Stimulated activated CD8-positive, alpha-beta memory T cell treated with anti-CD3 and anti-CD28 coated beads, Interleukin-7, amount 100 ng/mL, for 48 hours (primary cell): ENCODE measurements around the gene PABPN1L.

Experiments
- DNase-seq, 2 donors: peaks; one replicate each; pipeline ENCODE4 v3.0.0-alpha.2; 2020; ENCODE audit warnings: low read depth in 1 of 2; ENCODE audit errors: extremely low read depth in 1 of 2

PABPN1L gene

DNA sequence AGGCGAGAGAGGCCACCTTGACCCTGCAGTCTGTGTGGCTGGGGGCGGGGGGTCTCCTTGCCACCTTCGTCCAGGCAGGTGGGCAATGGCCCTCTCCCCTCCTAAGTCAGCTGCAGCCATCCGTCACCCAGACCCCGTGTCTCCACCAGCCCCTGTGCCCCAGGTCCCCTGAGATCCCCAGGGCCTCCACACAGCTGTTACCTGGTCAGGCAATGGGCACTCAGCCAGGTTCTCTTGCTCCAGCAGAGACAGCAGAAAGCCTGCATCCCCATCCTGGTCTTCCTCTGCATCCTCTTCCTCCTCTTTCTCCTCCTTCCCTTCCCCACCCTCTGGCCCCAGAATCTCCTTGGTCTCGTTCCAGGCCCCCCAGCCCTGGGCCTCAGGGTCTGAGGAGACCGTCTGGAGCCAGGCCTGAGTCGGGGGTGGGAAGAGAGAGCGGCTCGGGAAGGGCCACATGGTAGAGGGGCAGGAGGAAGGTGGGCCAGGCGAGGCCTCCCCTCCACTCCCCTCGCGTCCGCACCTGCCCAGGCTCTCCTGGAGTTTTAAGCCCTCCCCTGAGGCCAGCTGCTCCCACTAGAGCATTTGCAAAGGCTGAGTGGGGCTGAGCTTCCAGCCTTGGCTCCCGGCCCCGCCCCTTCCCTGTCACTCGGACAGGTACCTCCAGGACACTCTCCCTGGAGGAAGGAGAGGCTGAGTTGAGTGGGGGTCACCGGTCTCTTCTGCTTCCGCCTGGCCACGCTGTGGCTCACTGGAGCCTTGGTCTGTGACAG lies at the start of gene PABPN1L:
Gene PABPN1L (minus strand): TSS at position 510 of the 770 bp plus-strand sequence. CDS start 54 bp downstream, at position 456.
- DNase-seq: no peak

GRCh38 chr16:88915639-88916327 lies 49.3 kb upstream of the PABPN1L start:
- DNase-seq: no peak

GRCh38 chr16:88914750-88915368 lies 48.4 kb upstream of the PABPN1L start:
- DNase-seq: no peak

DNA sequence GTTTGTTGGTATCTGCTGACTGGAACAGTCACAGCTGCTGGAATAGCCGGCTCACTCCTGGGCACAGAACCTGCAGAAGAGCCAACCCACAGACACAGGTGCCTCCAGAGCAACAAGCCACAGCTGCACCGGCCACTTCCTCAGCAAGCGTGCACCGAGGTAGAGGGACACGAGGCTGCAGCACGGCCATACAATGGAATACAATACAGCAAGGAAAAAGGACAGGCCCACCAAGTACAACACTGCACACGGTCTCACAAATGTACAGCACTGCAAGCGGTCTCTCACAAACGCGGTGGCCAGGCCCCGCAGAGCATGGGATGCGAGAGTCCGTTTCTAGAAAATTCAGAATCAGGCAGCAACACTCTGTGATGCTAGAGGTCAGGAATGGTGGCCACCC lies 47.4 kb upstream of the PABPN1L start:
- DNase-seq: no peak

- DNase-seq: no peak
These were observed 46.6 kb upstream of the PABPN1L start for GRCh38 chr16:88913001-88913612.

- no peak for DNase-seq
These were observed 46.1 kb upstream of the PABPN1L start for GRCh38 chr16:88912556-88912955.

- DNase-seq: no peak
These were observed 45.5 kb upstream of the PABPN1L start for GRCh38 chr16:88911946-88912310.

GRCh38 chr16:88911136-88911945 lies 44.9 kb upstream of the PABPN1L start:
- no peak for DNase-seq

- no peak for DNase-seq
These were observed 44.0 kb upstream of the PABPN1L start for GRCh38 chr16:88910284-88911135.

DNA sequence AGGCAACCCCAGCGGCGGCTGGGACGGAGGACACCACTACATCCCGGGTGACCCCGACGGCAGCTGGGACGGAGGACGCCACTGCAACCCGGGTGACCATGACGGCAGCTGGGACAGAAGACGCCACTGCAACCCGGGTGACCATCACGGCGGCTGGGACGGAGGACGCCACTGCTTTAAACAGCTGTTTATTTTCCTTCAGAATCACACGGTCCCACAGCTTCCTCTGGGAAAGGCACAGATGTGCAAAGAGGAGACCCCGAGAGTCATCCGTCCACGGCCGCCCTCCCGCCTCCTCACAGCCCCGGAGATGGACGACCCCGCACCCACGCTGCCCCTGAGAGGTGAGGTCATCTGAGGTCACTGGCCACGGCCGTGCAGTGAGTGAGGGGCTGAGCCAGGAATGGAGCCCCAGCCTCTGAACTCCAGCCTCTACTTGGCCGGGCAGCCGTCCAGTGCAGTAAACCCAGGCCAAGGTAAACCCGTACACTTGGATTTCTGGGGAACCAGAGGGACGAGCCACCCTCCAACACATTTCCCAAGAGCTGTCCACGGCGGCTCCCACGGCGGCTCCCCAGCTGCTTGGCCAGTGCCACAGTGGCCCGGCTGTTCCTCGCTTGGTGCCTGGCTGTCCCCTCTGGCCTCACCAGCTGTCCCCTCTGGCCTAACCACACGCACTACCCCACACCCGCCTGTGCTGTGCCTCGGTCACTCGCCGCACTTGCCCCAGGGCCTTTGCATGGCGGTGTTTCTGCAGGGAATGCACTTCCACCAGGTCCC lies 43.2 kb upstream of the PABPN1L start:
- no peak for DNase-seq

GRCh38 chr16:88908307-88908706 lies 41.8 kb upstream of the PABPN1L start:
- no peak for DNase-seq

- DNase-seq: no peak
These were observed 41.3 kb upstream of the PABPN1L start for GRCh38 chr16:88907768-88908167.

DNA sequence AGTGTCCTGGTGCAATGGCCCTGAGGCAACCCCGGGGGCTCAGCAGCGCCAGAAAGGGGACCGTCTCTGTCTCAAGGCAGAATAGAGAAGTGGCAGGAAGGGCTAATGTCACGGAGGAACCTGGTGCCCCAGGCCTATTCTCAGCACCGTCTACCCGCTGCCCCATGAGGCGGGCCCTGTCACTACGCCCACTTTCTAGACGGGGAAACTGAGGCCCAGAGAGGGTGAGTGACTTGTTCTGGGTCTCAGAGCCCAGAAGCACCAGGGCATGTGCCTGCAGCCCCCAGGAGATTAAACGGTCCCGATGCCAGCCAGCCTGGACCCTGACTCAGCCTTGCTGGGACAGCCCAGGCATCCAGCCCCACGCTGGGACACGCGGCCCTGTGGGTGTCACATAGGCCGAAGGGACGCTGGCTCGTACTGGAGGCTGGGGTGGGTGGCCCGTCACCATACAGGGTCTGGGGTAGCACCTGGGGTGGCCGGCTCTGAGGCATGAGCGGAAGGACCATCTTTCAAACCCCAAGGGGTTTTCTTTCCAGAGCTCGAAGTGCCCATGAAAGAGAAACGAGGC lies 40.2 kb upstream of the PABPN1L start:
- no peak for DNase-seq

DNA sequence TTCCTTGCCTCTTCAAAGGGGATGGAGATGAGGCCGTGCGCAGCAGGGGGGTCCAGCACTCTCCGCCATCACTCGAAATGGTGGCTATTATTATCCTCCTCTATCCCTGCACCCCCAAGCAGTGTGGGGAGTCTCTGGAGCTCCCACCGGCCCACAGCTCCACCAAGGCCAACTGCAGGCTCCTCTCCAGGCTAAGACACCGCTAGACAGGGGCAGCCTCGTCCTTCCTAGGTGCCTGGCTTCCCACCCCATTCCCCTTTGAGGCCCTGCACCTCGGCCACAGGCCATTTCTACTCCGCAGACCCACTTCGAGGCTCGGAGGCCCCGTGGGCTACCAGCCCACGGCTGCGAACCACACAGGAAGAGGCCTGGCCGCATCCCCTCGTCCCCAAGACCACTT lies 39.6 kb upstream of the PABPN1L start:
- DNase-seq: no peak

GRCh38 chr16:88905563-88905962 lies 39.1 kb upstream of the PABPN1L start:
- peak in 1 of 2 donors; percentile 3 for DNase-seq

DNA sequence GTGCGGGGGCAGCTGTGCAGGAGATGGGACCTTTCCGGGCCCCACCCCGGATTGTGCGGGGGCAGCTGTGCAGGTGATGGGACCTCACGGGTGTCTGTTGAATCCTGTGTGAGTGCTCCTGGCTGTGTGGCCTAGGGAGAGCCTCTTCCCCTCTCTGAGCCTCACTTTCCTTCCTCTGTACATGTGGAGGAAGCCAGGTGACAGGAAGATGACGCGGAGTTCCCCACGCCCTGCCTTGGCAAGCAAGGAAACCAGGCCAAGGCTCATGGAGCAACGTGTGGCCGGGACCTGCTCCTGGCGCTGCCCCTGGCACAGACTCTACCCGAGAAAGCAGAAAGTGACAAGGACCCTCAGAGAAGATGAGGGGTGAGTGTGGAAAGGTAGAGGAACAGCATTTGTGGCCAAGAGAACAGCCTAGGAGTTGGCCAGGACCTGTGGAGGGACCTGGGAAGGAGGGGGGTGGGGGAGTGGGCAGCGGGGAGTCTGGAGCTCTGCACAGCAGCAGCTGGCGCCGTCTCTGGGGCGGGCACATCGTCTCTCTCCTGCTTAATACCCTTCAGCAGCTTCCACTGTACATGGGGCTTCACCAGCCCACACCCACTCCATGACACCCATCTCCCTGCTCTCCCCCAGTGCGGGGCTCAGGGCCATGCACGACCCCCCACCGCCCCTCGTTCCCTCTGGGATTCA lies 38.4 kb upstream of the PABPN1L start:
- no peak for DNase-seq

DNA sequence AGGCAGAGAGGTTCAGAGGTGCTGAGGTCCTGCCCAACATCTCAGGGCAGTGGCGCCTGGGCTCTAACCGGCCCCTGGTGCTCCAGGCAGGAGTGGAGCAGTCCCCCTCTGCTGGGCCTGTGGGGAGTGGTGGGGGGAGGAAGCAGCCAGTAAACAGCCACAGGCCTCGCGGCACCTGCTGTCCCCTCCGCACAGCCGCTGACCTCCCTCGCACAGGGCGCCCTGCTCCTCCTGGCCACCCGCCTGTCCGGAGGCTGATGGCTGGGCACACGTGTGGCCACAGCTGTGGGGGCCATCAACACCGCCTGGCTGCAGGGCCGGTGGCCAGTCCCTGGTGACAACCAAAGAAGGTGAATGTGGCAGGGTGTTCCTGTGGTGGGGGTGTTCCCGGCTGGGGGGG lies 36.8 kb upstream of the PABPN1L start:
- DNase-seq: no peak

- no peak for DNase-seq
These were observed 36.3 kb upstream of the PABPN1L start for GRCh38 chr16:88902744-88903143.
